C4-2B (cell line): ENCODE results near the gene CKAP2L.

Experiments used
- ZFX ChIP-seq: fragments of 450-650 bp; IDR thresholded peaks from 2 replicates; pipeline ENCODE4 v1.6.1; 2017
- TF ChIP-seq, protein P1 (sequence below): fragments of 450-650 bp; conservative IDR thresholded peaks from 2 replicates; pipeline ENCODE4 v1.5.1; 2017; ENCODE audit warnings: mild to moderate bottlenecking

DNA sequence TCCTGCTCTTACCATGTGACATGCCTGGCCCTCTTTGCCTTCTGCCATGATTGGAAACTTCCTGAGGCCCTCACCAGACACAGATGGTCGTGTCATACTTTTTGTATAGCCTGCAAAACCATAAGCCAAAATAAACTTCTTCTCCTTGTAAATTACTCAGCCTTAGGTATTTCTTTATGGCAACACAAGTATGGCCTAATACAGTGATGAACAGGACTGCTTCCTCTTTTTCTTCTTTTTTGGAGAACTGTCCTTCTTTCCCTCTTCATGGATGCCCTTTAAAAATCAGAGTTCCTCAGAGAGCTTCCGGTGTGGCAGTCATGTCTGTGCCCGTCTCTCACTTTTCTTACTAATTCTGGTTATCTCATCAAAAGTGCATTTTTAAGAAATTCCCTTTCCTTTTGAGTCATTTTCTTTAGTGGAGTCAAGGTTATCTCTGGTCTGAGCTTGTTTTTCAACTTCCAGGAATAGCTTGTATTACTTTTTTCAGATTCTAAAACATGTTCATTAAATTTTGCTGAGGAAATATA is 29.1 kb upstream of the CKAP2L start:
- TF ChIP-seq, protein P1, sequence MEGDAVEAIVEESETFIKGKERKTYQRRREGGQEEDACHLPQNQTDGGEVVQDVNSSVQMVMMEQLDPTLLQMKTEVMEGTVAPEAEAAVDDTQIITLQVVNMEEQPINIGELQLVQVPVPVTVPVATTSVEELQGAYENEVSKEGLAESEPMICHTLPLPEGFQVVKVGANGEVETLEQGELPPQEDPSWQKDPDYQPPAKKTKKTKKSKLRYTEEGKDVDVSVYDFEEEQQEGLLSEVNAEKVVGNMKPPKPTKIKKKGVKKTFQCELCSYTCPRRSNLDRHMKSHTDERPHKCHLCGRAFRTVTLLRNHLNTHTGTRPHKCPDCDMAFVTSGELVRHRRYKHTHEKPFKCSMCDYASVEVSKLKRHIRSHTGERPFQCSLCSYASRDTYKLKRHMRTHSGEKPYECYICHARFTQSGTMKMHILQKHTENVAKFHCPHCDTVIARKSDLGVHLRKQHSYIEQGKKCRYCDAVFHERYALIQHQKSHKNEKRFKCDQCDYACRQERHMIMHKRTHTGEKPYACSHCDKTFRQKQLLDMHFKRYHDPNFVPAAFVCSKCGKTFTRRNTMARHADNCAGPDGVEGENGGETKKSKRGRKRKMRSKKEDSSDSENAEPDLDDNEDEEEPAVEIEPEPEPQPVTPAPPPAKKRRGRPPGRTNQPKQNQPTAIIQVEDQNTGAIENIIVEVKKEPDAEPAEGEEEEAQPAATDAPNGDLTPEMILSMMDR = no peak
- no peak for TF ChIP-seq ZFX
